ENCODE measurements around the gene APOL1.
A peak's percentile ranks its signal among the peaks of the same experiment; 100 is the strongest.
"Not testable (repeated sequence)": the region's sequence is repeated elsewhere in the genome, so short reads cannot be mapped to it uniquely, and the experiment has no call there.

Gene APOL1

DNA sequence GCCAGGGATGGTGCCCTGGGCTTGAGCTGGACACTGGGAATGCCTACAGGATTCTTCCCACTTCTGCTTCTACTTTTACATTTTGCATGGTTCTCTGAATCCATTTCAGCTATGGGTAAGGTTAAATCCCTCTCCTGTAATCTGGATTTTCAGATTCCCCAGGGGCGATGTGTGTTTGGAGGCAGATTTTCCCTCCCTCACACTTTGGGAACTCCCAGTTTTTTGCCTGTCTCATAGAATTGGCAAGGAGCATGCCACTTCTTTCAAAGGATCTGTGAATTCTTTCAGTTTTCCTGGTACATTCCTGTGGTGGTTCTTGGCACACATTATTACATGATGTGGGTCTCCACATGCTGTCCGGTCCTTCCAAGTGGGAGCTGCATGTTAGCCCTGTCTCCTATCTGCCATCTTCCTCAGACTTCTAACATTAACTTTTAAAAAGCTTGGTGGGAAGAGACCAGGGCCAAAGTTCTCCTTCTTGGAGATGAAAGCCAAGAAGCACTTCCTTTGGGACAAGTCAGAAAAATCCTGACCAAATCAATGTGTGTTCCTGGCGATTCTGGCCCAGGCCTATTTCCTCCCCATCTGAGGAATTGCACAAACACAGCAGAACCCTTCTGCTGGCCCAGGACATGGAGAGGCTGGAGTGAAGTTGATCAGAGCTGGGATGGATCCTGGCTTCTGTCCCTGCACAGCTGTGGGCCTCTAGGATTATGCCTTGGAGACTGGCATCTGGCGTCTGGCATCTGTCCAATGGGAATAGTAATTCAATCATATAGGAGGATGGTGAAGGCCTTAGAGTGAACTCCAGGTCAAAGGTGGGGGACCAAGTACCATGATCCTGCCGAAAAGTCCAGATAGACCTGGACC lies 8.2 kb upstream of the APOL1 start:
- no peak for DNase-seq
- TF ChIP-seq POLR2A (IDR thresholded peaks at IDR 0.05; ENCODE audit: low read length) (no peak), GATA1 (IDR thresholded peaks at IDR 0.05; ENCODE audit: low read depth, low read length) (no peak)

- TF ChIP-seq GATA1 (IDR thresholded peaks at IDR 0.05; ENCODE audit: low read depth, low read length) (no peak), POLR2A (IDR thresholded peaks at IDR 0.05; ENCODE audit: low read length) (no peak)
- no peak for DNase-seq
These were observed 7.1 kb upstream of the APOL1 start for GRCh38 chr22:36245805-36246356.

GRCh38 chr22:36246718-36247117 lies 6.2 kb upstream of the APOL1 start:
- no peak for TF ChIP-seq GATA1 (IDR thresholded peaks at IDR 0.05; ENCODE audit: low read depth, low read length)
- TF ChIP-seq POLR2A (IDR thresholded peaks at IDR 0.05; ENCODE audit: low read length), result no peak
- DNase-seq, result no peak

DNA sequence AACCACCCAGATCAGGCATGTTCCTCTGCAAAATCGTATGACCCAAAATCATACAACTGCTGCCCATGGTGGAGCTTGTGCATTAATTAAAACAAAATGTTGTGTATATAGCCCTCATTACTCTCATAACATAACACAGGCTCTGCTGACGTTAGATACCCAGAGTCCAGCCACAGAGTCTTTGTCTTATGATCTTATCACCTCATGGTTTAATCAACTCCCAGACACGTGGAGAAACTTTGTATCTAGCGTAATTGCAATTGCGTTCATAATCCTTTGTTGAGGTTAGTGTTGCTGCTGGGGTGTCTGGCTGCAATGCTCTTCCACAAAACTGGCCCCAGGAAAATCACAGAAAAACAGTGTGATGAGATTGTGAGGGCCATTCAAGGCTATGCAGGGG lies 5.0 kb upstream of the APOL1 start:
- TF ChIP-seq POLR2A (IDR thresholded peaks at IDR 0.05; ENCODE audit: low read length) (no peak), GATA1 (IDR thresholded peaks at IDR 0.05; ENCODE audit: low read depth, low read length) (no peak)

DNA sequence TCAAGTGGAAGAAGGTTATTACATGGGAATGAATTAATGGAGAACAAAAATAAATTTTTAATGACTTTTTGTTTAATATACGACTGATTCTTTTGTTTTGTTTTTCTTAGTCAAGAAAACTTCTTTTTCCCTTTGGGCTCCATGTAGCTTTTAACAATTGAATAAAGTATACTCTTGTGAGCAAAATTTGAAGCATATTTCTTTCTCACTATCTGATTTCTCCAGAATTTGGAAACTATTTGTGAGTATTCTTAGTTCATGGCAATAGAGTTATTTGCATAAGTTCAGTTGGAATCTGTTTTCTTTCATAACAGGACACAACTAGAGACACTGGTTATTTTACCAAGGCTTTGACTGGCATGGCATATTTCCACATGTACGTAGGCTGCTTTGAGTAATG lies 3.8 kb upstream of the APOL1 start:
- TF ChIP-seq GATA1 (IDR thresholded peaks at IDR 0.05; ENCODE audit: low read depth, low read length) (no peak), POLR2A (IDR thresholded peaks at IDR 0.05; ENCODE audit: low read length) (no peak)
- no peak for DNase-seq

More for the DNA sequence above, 5.0 kb upstream of the APOL1 start:
- peak; percentile 22 to 72 for DNase-seq

DNA sequence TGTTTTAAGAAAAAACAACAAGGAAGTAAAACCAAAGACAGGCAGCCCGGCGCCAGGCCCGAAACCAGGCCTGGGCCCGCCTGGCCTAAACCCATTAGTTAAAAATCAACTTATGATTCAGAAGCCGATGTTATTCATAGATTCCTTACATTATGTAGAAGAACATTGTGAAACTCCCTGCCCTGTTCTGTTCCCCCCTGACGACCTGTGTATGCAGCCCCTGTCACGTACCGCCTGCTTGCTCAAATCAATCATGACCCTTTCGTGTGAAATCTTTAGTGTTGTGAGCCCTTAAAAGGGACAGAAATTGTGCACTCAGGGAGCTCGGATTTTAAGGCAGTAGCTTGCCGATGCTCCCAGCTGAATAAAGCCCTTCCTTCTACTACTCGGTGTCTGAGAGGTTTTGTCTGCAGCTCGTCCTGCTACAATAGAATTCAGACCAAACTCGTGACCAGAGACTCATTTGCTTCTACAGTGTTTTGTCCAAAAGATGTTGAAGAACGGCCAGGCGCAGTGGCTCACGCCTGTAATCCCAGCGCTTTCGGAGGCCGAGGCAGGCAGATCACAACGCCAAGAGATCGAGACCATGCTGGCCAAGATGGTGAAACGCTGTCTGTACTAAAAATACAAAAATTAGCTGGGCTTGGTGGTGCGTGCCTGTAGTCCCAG lies 2.5 kb upstream of the APOL1 start:
- DNase-seq, result not testable (repeated sequence)

- not testable (repeated sequence) for DNase-seq
These were observed 839 bp upstream of the APOL1 start for GRCh38 chr22:36251979-36252608.

- peak; percentile 78 to 86 for DNase-seq
- TF ChIP-seq POLR2A (IDR thresholded peaks at IDR 0.05; ENCODE audit: low read length), result no peak
- TF ChIP-seq GATA1 (IDR thresholded peaks at IDR 0.05; ENCODE audit: low read depth, low read length), result no peak
These were observed 874 bp downstream of the APOL1 start for GRCh38 chr22:36253523-36254490.

GRCh38 chr22:36255572-36255971 lies 2.6 kb downstream of the APOL1 start:
- DNase-seq, result not testable (repeated sequence)

- no peak for TF ChIP-seq POLR2A (IDR thresholded peaks at IDR 0.05; ENCODE audit: low read length)
- no peak for TF ChIP-seq GATA1 (IDR thresholded peaks at IDR 0.05; ENCODE audit: low read depth, low read length)
- peak in 1 of 2 experiments; percentile 27 for DNase-seq
These were observed 3.5 kb downstream of the APOL1 start for GRCh38 chr22:36256478-36256877.

GRCh38 chr22:36257308-36257707 lies 4.4 kb downstream of the APOL1 start:
- no peak for DNase-seq
- TF ChIP-seq GATA1 (IDR thresholded peaks at IDR 0.05; ENCODE audit: low read depth, low read length) (no peak), POLR2A (IDR thresholded peaks at IDR 0.05; ENCODE audit: low read length) (no peak)

DNA sequence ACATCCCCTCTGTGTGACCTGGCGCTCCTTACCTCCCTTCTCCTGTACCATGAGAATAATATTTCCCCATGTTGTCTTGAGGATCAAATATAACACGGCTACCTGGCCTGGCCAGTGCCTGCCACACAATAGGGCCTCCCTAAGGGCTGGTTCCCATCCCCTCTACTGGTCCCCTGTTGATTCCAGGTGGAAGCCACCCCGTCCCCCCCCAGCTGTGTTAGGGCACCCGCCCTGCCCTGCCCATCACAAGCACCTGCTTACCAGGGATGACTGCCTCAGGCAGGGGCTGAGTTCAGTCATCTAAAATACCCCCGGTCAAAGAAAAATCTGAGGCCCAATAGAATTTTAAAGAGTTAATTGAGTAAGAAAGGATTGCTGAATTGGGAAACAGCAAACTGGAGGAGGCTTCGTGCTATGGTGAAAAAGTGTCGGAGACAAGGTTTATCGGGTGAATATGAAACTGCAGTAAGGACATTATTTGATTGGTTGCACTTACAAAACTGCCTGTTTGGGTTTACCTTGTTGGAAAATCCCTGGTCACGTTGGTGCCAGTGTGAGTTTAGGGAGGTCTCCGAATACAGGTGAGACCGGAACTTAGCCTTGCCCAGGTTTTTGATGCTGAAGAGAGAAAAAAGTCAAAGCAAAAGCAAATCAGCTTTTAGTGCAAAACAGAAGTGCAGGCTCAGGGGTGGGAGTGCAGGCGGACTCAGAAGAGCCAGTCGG lies 5.2 kb downstream of the APOL1 start:
- no peak for DNase-seq
- TF ChIP-seq POLR2A (IDR thresholded peaks at IDR 0.05; ENCODE audit: low read length) (no peak), GATA1 (IDR thresholded peaks at IDR 0.05; ENCODE audit: low read depth, low read length) (no peak)
